AG08395 (cell line): ENCODE data around the gene MYO18B.
A peak's percentile ranks its signal among the peaks of the same experiment; 100 is the strongest.

Experiments
- DNase-seq: peaks from one replicate; pipeline ENCODE4 v3.0.0; 2012; ENCODE audit warnings: mixed read lengths, low spot score

The MYO18B gene

DNA sequence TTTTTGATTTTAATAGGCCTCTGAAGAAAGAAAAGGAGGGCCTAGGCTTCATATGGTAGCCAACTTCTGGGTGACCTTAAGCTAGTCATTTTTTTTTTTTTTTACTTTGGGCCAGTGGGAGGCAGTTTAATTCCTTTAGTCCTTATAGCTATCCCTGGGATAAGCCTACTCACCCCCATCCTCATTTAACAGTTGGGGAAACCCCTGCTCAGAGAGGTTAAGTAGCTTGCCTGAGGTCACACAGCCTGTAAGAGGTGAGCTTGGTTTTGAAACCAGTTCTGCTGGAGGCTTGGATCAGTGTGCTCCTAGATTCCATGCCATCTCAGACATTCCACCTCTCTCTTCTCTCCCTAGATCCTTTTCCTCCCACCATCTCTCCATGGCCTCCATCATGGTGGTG lies 86.4 kb downstream of the MYO18B start:
- no peak for DNase-seq

DNA sequence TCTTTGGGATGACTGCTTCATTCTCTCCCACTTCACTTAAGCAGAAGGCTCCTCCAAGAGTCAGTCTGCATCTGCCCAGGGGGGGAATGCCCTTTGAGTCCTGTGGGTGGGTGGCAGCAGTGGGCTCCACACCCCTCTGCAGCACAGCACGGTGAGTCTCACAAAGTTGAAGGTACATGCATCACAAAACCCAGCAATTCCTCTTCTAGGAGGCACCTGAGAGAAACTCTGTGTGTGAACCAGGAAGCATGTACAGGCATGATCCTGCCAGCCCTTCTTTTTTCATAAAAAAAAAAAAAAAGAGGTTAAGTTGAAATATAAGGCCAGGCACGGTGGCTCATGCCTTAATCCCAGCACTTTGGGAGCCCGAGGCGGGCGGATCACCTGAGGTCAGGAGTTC lies 87.2 kb downstream of the MYO18B start:
- DNase-seq: no peak

DNA sequence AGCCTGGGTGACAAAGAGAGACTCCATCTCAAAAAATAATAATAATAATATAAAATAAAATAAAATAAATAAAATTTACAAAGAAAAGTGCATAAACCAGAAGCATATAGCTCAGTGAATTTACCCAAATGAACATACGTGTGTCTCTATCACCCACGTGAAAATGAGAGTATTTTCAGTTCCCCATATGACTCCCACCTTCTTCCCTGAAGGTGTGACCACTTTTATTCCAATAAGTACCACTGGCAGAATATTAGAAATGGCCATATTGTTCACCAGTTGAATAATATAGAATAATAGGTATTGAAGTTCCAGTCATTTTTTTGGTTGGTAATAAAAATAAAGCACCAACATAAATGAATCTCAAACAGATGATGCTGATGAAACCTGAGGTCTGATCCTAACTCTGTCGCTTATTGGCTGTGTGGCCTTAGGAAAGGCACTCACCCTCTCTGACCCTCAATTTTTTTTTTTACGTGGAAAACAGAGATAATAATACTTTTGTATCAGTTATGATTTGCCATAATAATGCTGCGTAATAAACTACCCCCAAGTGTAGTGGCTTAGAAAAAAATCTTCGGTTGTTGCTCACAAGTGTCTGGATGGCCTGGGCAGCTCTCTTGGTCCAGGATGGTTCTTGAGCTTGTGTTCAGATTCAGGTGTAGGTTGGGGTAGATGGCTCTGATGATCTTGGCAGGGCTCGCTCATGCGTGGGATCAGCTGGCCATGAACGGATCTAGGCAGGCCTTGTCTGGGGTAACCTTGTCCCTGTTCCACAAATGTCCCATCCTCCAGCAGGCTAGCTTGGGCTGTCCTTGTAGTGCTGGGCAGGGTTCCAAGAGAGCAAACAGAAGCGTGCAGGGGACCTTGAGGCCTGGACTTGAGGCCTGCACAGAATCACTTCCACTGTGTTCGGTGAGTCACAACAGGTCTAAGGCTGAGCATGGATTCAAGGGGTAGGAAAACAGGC lies 88.1 kb downstream of the MYO18B start:
- DNase-seq: no peak

DNA sequence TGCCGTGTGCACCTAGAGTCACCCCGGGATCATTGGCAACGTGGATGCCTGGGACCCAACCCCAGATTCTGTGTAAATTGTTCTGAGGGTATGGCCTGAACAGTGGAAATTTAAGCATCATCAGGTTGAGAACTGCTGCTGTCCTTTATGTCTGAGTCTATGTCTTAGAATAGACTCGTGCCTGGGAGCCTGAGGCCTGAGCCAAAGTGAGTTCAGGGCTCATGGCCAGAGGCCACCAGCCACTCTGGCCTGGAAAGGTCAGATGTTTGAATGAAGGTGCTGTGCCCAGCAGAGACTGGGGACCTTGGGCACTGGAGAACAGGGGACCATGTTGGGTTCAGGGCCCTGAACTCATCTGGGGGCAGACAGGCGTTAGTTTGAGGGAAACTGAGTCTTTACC lies 91.1 kb downstream of the MYO18B start:
- DNase-seq: no peak

DNA sequence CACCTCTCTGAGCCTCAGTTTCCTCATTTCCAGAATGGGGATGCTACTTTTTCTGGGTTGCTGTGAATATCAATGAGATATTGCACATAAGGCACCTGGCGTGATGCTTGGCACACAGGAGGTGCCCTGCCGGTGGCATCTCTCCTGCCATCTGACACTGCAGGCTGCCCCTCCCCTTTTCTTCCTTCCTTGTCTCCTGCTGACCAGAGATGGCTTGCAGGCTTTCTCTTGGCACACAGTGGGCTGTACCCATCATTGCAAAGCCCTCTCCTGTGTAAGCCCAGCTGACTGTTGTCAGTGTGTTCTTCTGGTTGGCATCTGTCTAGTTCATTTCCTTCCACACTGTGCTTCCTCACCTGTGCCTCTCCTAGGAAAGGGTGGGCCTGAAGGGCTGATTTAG lies 91.7 kb downstream of the MYO18B start:
- DNase-seq: no peak

DNA sequence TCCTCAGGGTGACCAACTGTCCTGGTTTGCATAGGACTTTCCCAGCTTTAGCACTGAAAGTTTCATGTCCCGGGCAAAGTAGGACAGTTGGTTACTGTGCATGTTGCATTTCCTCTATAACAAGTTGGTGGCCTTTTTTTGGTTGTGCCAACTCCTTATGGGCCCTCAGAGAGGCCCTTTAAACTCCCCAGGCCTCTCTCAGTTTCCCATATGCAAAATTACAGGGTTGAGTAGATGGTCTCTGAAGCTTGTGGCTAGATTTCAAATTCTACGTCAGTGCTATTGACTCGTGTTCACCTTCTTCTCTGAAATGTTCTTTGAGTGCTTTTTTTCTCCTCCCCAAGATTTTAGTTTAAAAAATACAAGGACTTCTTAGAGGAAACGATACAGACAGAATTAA lies 92.5 kb downstream of the MYO18B start:
- DNase-seq: no peak

DNA sequence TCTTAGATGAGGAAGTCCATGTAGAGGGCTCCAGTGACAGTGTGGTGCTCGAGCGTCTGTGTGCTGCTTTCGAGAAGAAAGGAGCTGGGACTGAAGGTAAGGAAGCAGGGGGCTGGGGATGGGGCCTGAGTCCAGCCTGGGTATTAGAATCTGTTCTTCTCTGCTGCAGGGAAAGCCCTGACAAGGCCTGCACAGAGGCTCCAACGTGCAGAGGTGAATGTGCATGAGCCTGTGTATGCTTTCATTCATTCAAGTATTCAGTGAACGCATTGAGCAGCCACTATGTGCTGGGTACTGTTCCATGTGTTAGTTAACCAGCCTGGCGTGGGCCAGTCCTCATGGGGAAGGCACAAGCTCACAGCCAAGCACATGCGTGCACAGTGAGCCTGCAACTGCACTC lies 93.4 kb downstream of the MYO18B start:
- DNase-seq: no peak

DNA sequence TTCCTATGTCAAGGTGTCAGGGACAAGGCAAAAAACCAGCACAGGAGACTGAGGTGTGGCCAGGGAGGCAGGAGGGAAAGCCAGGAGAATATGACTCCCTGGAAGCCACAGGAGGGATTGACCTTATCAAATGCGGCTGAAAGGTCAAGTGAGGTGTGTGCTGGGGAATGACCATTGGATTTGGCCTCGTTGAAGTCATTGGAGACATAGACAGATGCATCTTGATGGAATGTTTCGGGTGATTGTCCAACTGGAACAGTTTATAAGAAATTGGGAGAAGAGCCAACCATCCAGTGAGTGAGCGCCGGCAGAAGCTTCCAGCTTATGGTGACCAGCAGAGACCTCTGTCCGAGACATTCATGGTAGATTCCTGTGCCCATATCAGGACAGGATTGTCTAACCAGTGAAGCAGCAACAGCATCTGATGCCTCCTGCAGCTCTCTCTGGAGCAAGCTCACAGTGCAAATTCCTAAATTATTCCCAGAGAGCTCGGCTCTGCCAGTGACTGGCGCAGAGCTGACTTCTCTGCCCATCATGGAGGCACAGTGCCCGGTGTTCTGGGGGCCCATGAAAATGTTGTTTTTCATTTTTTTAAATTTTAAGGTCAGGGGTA lies 95.4 kb downstream of the MYO18B start:
- no peak for DNase-seq

DNA sequence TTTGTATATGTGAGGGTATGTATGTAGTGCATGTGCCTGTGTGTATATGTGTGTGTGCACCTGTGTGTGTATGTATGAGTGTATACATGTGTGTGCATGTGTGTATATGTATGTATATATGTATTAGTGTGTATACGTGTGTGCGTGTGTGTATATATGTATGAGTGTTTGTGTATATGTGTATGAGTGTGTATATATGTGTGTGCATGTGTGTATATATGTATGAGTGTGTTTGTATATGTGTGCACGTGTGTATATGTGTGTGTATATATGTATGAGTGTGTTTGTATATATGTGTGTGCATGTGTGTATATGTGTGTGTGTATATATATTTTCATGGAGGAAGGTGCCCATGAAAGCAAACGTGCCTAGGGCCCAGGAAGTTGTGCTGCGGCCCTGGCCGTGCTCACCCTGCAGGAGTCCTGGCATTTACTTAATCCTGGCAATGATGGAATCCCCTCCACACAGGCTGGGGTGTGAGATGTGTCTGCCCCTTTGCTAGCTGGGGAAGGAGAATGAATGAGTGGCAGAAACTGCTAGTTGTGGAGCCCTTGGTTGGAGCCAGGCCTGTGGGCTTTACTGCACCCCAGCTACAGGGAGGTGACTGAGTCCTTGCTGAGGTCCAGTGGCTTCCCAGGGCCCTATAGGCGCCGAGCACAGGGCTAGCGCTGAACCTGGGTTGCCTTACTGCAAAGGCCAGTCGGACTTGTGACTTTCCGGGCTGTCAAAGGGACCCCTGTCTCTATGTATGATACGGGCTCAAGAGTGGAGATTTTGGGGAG lies 97.2 kb downstream of the MYO18B start:
- no peak for DNase-seq

DNA sequence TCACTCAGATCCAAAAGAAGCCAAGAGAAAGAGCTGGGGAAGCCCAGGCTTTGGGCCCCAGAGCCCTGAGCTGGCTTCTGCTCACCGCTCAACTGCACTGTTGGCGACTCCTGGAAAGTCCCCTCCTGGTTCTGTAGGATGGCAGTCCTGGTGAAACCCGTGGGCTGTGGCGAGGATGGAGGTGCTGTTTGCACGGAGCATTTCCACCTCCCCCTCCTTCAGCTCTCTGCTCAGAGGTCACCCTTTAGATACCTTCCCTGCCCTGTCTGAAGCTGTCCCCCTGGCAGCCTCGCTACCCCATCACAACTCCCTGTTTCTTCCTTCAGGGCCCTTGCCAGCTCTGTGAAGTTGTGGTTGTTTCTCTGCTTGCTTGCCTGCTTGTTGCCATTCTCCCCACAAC lies 97.8 kb downstream of the MYO18B start:
- no peak for DNase-seq

DNA sequence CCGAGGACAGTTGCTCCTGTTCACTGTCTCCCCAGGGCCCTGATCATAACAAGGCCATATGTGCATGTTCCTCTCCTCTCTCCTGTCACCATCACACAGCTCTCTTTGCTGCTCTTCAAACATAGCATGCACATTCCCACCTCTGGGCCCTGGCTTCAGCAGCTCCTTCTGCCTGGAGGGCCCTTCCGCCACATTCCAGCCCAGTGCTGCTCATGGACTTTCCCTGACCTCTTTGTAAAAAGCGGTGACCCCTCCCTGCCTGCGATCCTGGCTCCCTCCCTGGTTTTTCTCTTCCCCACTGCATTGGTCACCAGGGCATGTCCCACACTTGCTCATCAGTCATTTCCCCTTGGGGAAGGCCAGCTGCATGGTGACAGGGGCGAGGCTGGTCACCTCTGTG lies 98.2 kb downstream of the MYO18B start:
- no peak for DNase-seq

DNA sequence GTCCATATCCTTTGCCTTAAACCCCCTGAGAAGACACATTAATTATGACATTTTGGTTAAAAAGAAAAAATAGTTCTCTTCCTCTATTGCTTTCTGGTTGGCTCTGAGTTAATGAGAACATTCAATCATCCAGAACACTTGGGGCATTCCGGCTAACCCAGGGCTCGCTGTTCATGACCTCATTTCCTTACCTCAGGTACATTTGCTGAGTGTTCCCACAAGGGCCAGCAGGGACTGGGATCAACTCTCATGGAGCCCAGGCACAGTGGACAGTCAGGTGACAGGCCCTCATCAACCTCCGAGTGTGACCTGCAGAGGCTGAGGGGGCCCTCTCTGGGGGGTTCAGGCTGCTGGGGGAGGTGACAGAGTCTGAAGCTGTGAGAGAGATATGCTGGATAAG lies 98.9 kb downstream of the MYO18B start:
- DNase-seq: no peak

DNA sequence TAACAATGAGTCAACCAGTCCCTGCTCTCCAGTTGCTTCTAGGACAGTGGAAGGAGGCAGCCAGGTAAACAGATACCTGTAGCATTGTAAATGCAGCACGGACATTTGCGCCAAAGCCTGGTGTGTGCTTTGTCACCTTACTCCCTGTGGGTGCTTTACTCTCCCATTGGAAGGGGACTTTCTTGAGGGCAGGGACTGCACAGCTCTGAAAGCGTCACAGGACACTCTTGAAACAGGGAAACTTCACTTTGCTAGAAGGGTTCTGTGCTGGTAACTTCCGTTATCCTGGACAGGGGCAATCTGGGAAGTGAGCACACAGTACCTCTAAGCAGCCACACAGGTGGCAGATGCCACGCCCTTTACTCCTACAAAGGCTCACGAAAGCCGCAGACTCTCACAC lies 99.8 kb downstream of the MYO18B start:
- DNase-seq: no peak

DNA sequence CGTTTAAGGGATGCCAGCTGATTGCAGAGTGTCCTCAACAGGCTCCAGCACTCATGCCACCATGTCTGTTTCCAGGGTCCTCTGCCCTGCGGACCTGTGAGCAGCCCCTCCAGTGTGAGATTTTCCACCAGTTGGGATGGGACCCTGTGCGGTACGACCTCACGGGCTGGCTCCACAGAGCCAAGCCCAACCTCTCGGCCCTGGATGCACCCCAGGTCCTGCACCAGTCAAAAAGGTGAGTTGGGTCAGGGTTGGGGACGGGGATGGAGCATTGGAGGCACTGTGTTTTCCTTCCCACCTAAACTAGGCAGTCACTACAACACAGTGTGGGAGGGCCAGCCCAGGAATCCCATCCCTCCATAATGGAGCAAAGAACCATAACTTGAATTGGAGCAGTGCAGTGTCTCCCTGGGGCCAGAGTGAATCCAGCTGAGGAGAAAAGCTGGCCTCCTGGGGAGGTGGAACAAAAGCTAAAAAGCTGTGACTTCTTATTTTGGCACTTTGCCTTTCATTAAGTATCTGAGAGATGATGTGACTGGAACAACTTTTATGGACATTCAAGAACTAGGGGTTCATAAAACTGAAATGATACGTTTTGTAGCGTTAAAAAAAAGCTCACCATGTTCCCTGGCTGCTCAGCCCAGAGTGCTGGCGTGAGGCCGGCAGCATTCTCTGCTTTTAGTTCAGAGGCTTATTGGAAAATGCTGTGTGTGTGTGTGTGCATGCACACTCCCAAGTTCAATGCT lies 101.8 kb downstream of the MYO18B start:
- DNase-seq: no peak

DNA sequence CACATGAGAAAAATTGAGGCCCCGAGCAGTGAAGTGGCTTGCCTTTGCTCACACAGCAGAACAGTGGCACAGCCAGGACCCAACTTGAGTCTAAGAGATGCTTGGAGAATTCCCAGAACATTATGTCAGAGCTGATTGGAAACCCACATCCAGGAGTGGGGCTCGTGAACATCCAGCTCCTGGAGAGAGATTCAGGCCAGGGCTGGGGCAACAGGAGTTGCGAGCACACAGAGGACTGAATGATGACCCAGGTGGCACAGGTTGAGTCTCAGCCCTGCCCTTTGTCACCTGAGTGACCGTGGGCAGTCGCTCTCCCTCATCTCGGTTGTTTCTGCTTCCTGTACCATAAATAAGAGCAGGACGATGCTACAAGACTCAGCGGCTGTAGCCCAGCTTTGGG lies 102.6 kb downstream of the MYO18B start:
- DNase-seq: no peak

DNA sequence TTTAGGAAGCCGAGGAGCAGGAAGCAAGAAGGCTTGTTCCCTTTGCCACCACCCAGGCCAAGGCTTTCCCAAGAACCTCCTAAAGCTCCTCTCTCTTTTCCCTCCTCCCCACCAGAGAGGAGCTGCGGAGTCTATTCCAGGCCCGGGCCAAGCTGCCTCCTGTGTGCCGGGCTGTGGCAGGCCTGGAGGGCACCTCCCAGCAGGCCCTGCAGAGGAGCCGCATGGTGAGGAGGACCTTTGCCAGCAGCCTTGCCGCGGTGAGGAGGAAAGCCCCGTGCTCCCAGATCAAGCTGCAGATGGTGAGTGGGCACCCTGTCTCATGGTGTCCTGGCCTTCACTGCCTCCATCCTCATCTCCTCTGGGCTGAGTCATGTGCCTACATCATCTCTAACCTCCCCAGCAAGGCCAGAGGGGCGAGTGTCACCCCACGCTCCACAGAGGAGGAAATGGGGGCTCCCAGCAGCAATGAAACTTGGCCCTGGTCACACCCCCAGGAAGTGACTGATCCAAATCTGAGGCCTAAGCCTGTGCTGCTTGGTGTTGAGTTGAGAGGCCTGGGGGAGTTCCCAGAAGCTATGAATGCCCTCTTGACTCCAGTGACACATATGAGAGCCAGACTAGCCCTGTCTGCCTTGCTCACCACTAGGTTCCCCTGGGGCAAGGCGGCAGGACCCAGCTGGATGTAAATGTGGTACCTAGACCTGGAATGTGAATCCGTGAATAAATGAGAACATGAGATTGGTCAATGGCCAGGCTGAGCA lies 104.2 kb downstream of the MYO18B start:
- DNase-seq: no peak

DNA sequence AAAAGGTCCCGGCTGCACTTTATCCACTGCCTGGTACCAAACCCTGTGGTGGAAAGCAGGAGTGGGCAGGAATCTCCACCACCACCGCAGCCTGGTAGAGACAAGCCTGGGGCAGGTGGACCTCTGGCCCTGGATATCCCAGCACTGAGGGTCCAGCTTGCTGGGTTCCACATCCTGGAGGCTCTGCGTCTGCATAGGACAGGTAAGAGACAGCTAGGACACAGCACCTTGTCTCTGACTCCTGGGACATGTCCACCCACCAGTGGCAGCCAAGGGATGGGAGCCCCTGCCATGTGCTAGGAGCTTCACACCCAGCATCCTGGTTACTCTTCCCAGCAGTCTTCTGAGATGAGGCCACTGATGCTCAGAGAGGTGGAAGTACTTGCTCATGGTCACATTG lies 105.5 kb downstream of the MYO18B start:
- DNase-seq: no peak

DNA sequence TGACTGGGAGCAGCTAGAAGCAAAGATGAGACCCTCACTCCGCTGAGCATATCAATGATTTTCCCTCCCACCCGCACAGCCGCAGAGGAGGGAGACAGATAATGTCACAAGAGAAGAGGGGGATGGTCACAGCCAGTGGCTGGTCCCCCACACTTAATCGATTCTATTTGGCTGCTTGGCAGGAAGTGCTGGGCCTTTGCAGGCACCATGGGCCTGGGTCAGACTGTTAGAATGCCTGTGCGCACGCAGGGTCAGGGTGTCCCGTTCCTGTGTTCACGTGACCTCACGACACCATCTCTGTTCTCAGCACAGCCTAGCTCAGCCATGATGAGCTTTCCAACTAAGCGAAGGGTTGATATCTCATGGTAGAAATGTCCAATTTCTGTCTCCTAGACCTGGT lies 107.0 kb downstream of the MYO18B start:
- no peak for DNase-seq

DNA sequence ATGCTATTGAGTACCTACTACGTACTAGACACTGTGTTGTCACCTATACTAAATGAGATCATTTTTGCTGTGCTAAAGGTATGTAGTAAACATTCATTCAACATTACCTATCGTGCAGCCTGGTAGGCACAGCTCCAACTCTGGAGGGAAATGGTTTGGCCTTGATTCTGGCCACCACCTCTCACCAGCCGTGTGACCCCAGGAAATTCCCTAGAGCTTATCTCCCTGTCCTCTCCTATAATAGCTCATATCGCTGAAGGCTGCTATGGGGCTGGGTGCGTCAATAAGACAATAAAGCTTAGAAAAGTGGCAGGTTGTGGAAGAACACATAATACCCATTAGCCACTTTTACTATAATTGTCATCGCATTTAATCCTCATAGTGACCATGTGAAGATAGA lies 107.5 kb downstream of the MYO18B start:
- no peak for DNase-seq

DNA sequence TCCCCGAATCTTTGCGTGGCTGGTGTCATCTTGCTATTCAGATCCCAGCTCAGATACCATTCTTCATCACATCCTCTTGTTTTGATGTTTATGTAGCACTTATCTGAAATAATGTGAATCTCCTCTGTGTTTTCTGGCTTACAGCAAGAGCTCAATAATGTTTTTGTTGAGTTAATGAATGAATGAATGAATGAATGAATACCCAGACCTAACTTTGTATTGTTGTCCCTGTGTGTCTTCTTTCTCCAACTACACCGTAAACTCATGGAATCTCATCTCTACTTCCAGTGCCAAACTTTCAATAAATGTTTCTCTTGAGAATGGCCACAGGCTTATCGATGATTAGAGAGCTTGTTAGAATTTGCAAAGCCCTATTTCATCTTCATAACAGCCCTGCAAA lies 110.2 kb downstream of the MYO18B start:
- DNase-seq: no peak

DNA sequence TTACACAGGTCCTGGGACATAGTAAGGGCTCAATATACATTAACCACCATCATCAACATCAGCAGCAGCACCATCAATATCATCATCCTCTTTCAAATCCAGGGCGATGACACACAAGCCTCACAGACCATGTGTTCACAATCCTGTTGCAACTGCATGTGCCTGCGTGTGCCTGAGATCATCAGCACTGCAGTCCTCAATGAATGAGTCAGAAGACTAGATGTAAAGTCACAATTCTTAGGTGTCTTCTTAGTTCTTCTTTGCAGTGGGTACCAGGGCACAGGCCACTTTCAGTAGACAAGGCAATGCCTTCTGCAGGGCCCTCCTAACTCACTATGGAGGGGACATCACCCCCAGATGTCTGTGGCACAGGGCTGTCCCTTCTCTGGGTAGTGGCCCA lies 111.1 kb downstream of the MYO18B start:
- peak; percentile 49 for DNase-seq
